GM19467 (cell line): ENCODE measurements around the gene CELA3A.
"Not testable (repeated sequence)": the region's sequence is repeated elsewhere in the genome, so short reads cannot be mapped to it uniquely, and the experiment has no call there.

Experiments used
- ATAC-seq: cut with Tn5 transposase; IDR thresholded peaks from one replicate; pipeline ENCODE4 v1.9.1; 2021; ENCODE audit warnings: mild to moderate bottlenecking, moderate library complexity; ENCODE audit not compliant: unreplicated experiment

Gene CELA3A

DNA sequence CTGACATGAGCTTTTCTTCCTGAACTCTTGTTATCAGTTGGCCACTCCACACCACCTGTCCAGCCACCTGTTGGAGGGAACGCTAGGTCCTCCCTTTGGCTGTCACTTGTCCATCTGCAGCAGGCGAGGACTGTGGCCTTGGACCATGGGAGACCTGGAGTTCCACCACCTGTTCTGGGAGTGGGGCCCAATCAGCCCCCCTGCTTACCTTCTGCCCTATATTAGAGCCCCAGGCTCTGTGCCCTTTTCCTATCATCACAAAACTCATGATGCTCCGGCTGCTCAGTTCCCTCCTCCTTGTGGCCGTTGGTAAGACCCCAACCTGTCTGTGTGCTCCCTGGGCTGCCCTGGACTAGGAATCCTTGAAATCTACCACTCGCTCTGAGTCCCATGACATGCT lies at the start of gene CELA3A:
Gene CELA3A, plus strand, starts transcription at position 249 of the 400 bp plus-strand sequence. Its CDS starts 18 bp downstream, at position 267.
- ATAC-seq, result no peak

DNA sequence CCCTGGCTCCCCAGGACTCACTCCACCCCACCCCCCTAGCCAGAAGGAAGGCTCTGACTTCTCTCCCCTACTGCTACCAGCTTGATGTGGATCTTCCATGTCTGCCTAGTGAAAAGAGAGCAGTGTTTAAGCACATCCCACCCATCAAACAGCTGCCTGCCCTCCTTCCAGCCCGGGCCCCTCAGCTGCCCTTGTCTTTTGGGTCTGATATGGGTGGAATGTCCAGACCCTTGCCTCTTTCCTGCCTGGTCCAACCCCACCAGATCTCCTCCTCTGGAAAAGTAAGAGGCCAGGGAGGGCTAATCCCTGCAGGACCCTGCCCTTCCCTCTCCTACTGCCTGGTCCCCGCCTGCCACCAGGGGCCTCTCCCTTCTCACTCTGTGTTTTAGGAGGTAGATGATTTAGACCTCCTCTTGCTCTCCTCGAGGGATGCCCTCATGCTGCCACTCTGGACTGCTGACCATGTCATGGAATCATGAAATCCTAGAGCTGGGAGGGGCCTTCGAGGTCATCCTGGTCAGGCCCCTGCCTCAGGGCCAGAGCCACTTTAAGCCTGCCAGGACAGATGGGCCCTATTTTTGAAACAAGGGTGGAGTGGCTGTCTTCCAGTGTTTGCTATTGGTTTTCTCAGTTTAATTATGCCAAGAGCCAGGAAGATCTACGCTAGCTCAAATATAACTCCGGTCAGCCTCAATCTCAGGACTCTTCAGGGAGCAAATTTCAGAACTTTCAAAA lies 48.5 kb upstream of the CELA3A start:
- no peak for ATAC-seq

- ATAC-seq, result no peak
Observed at GRCh38 chr1:21955058-21955457, 46.4 kb upstream of the CELA3A start.

DNA sequence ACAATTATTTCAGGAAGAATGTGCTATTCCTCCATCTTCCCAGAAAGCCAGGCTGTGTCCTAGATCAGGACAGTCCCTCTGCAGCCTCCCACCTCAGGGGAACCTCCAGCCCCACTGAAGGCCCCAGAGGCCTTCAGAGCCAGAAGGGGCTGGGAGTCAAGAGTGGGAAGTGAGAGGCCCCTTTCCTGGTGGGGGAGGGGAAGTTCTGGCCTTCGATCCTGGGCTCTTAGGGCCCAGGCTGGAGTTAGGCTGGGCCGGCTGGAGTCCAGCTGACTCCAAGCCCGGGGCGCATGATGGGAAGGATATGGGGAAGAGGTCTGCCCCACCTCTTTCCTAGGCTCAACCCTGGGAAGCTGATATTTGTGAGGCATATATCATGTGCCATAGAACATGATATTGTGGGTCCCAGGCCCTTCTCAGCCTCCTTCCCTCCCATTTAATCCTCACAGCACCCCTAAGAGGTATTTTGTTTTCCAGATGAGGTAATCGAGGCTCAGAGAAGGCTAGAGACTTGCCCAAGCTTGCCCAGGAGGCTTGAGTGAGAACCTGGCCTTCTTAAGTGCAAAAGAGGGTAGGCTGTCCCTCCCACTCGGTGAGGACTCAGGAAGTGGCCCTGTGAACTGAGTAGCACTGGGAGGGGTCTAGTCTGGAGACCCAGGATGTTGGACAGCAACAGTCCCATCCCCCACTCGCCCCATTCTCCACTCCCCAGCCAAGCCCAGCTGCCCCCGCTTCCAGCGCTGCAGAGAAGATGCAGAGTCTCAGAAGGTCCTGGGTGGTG lies 45.8 kb upstream of the CELA3A start:
- no peak for ATAC-seq

DNA sequence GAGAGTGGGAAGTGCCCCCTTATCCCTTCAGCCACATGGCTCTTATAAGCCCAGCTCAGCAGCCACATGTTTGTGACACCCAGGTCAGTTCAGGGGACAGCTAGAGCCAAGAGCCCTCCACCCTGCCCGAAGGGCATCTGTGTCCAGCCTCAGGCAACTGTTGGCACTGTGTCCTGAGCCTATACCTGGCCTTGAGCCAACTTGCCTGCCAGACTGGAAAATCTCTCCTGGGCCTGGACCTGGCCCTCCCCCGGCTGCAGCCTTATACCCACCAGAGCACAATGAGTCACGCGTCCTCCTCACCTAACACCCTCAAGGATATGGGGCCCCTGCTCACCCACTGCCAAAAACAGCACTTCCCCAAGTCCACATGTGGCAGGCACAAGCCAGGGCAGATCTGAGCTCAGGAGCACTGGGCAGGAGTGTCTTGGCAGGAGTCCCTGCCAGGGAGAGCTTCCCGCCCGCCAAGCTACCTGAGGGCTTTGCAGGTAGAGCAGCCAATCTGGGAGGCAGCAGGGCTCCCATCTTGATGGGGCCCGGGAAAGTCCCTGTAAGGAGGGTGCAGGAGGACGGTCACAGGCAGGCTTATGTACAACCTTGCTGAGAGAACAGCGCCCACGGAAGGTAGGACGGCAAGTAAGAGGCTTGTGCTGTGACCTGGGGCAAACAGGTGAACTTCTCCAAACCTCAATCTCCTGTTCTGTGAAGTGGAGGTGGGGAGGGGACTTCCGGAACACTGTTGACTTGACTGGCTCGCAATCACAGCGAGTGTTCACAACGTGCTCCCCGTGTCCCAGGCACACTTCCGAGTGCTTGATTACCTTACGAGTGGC lies 44.5 kb upstream of the CELA3A start:
- no peak for ATAC-seq

GRCh38 chr1:21961337-21961736 lies 40.1 kb upstream of the CELA3A start:
- ATAC-seq, result no peak

GRCh38 chr1:21961799-21962198 lies 39.7 kb upstream of the CELA3A start:
- ATAC-seq, result no peak

GRCh38 chr1:21963477-21964217 lies 37.8 kb upstream of the CELA3A start:
- ATAC-seq, result peak; percentile 69

- no peak for ATAC-seq
Observed at GRCh38 chr1:21966247-21967000, 35.0 kb upstream of the CELA3A start.

GRCh38 chr1:21967216-21967615 lies 34.2 kb upstream of the CELA3A start:
- not testable (repeated sequence) for ATAC-seq

GRCh38 chr1:21969066-21969465 lies 32.4 kb upstream of the CELA3A start:
- ATAC-seq, result not testable (repeated sequence)

DNA sequence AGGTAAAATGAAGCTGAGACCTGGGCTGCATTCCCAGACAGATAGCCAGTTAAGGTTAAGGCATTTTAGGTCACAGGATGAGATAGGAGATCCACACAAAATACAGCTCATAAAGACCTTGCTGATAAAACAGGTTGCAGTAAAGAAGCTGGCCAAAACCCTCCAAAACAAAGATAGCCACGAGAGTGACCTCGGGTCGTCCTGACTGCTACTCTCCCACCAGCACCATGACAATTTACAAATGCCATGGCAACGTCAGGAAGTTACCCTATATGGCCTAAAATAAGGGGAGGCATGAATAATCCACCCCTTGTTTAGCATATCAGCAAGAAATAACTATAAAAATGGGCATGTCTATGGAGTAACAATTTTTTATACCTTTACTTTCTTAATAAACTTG lies 30.9 kb upstream of the CELA3A start:
- ATAC-seq, result not testable (repeated sequence)

DNA sequence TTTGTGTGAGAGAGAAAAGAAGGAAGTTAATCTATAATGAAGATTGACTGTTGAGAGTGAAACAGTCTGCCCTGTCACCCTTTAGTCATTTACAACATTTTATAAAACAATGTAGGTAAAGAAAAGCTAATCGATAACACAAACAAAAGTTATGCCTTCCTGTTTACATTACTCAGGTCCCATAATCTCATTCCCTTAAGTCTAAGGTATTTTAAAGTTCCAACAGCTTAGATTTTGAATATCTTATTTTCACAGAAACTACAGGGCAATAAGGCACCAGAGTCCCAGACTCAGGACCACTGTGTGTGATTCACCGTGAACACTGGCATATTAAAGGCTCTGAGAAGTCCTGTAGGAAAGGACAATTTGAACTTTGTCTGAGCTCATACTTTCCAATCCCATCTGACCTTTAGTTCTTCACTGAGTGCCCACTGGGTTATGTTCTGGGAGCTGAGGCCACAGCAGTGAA lies 28.4 kb upstream of the CELA3A start:
- not testable (repeated sequence) for ATAC-seq

DNA sequence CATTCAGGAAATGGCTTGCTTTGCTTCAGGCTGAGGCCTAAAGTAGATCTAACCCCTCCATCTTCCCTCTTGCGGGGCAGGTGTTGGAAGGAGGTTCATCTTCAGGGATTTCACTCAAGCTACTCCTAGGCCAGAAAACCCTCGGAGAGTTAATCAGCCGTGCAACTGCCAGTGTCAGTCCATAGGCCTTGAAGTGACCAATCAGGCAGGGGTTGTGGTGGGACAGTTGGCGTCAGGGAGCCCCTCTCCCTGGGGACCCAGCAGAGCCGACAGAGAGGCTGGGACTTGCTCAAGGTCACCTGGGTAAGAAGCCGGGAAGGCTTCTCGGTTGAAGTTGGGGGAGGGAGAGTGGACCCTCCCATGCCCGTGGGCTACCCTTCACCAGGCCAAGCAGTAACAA lies 27.5 kb upstream of the CELA3A start:
- not testable (repeated sequence) for ATAC-seq

- ATAC-seq, result not testable (repeated sequence)
Observed at GRCh38 chr1:21974699-21975098, 26.8 kb upstream of the CELA3A start.

- ATAC-seq, result not testable (repeated sequence)
Observed at GRCh38 chr1:21975296-21975695, 26.2 kb upstream of the CELA3A start.

- not testable (repeated sequence) for ATAC-seq
Observed at GRCh38 chr1:21976703-21977239, 24.7 kb upstream of the CELA3A start, which contains the start of gene CELA3B. Gene CELA3B (plus strand): TSS chr1:21977022. CDS start chr1:21977040, 18 bp downstream.

- not testable (repeated sequence) for ATAC-seq
Observed at GRCh38 chr1:21978209-21978608, 23.2 kb upstream of the CELA3A start.

DNA sequence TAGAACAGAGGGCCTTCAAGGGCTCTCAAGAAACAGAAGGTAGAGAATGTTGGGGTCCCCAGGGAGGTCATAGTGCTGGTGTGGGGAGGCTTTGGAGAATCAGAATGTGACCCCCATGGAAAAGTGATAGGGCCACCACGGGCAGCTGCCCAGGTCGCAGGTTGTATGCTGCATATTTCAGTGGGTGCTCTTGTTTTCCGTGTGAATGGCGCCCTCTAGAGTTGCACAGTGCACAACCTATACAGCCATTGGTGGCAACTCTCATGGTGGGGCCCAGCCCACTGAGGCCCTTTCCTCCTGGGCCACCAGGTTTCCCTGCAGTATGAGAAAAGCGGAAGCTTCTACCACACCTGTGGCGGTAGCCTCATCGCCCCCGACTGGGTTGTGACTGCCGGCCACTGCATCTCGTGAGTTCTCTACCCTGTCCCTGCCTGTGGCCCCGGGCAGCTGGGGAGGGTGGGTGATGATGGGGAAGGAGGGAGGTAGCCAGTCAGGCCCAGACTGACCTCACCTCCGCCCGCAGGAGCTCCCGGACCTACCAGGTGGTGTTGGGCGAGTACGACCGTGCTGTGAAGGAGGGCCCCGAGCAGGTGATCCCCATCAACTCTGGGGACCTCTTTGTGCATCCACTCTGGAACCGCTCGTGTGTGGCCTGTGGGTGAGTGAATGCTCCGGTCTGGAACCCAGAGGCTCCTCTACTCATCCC lies 20.8 kb upstream of the CELA3A start:
- not testable (repeated sequence) for ATAC-seq
